Epithelial cell of proximal tubule (primary cell): ENCODE data around the gene ATOX1. TPM values are rescaled to one million over a fixed set of nuclear protein-coding genes. Genes with fewer than 3 reads are reported as not detected.

Experiments
- DNase-seq: peaks from one replicate; pipeline ENCODE4 v3.0.0-alpha.2; 2011; ENCODE audit warnings: low read depth
- H3K4me3 ChIP-seq: 2 replicates; pipeline ENCODE4 v1.5.1; 2011; ENCODE audit warnings: low read depth, mild to moderate bottlenecking, low read length
- total RNA-seq: library from RNA; depleted of rRNA; stranded (reverse); fragments of >200 nt; gene quantifications from 2 replicates; pipeline ENCODE4 v1.2.3, GENCODE V29; 2015
- TF ChIP-seq, protein P1 (sequence below): conservative IDR thresholded peaks from 2 replicates; pipeline ENCODE4 v1.5.1; 2012; ENCODE audit warnings: low read depth, mild to moderate bottlenecking, low read length

ATOX1 gene
- total RNA-seq, 1 donor from 2014 or later: 146 TPM

DNA sequence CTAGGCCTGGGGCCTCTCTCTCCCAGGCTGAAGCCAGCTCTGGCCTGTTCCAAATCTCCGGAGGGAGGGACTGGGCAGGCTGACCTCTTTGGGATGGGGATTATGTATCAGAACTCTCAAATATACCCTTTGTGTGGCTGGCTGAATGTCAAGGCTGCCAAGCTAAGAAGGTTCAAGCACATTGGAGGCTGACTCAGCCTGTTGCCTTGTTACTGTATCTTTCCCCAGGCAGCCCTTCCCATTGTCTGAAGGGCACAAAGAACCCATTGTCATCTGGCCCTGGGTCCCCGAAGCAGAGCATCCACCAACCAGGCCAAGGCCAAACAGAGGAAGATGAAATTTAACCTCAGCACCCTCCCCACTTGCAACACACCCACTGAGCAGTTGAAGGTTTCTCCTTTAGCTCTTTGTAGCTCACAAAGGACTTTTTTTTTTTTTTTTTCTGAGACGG, 64.4 kb downstream of the ATOX1 start:
- H3K4me3 ChIP-seq: no peak overlapping the region
- TF ChIP-seq, protein P1, sequence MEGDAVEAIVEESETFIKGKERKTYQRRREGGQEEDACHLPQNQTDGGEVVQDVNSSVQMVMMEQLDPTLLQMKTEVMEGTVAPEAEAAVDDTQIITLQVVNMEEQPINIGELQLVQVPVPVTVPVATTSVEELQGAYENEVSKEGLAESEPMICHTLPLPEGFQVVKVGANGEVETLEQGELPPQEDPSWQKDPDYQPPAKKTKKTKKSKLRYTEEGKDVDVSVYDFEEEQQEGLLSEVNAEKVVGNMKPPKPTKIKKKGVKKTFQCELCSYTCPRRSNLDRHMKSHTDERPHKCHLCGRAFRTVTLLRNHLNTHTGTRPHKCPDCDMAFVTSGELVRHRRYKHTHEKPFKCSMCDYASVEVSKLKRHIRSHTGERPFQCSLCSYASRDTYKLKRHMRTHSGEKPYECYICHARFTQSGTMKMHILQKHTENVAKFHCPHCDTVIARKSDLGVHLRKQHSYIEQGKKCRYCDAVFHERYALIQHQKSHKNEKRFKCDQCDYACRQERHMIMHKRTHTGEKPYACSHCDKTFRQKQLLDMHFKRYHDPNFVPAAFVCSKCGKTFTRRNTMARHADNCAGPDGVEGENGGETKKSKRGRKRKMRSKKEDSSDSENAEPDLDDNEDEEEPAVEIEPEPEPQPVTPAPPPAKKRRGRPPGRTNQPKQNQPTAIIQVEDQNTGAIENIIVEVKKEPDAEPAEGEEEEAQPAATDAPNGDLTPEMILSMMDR: no peak
- DNase-seq: no peak

Other genes starting within 250 kb of the ATOX1 start
- gene FAT2, start 167.3 kb downstream of the ATOX1 start, total RNA-seq: under 0.01 and 0.07 TPM in 2 replicates
- 165 and 199 TPM in 2 replicates for gene SPARC, start 71.7 kb downstream of the ATOX1 start, total RNA-seq
- gene G3BP1, start 13.3 kb upstream of the ATOX1 start, total RNA-seq: 118 and 194 TPM in 2 replicates
- gene GLRA1, start 166.2 kb upstream of the ATOX1 start, total RNA-seq: not detected in 2 replicates